HG03280 (cell line): ENCODE results near the gene CELF2.
A peak's percentile ranks its signal among the peaks of the same experiment; 100 is the strongest.

Experiments
- ATAC-seq: cut with Tn5 transposase; IDR thresholded peaks from one replicate; pipeline ENCODE4 v1.9.1; 2021; ENCODE audit warnings: mild to moderate bottlenecking, moderate library complexity; ENCODE audit not compliant: unreplicated experiment

Gene CELF2

GRCh38 chr10:11288302-11288701 lies 270.6 kb downstream of the CELF2 start:
- no peak for ATAC-seq

GRCh38 chr10:11290156-11290890 lies 272.7 kb downstream of the CELF2 start:
- ATAC-seq: no peak

- ATAC-seq: no peak
Measured at GRCh38 chr10:11292576-11293302, 275.1 kb downstream of the CELF2 start.

- ATAC-seq: no peak
Measured at GRCh38 chr10:11293332-11293731, 275.7 kb downstream of the CELF2 start.

GRCh38 chr10:11294831-11295450 lies 277.3 kb downstream of the CELF2 start:
- ATAC-seq: no peak

GRCh38 chr10:11295492-11295891 lies 277.8 kb downstream of the CELF2 start:
- ATAC-seq: peak; percentile 66

- no peak for ATAC-seq
Measured at GRCh38 chr10:11297136-11297535, 279.5 kb downstream of the CELF2 start.

GRCh38 chr10:11298116-11298515 lies 280.4 kb downstream of the CELF2 start:
- no peak for ATAC-seq

- no peak for ATAC-seq
Measured at GRCh38 chr10:11299125-11299524, 281.5 kb downstream of the CELF2 start.

GRCh38 chr10:11300026-11300425 lies 282.4 kb downstream of the CELF2 start:
- no peak for ATAC-seq

GRCh38 chr10:11300563-11300962 lies 282.9 kb downstream of the CELF2 start:
- no peak for ATAC-seq

GRCh38 chr10:11301571-11302111 lies 284.0 kb downstream of the CELF2 start:
- ATAC-seq: no peak

GRCh38 chr10:11302181-11302580 lies 284.5 kb downstream of the CELF2 start:
- no peak for ATAC-seq

GRCh38 chr10:11303361-11304170 lies 285.9 kb downstream of the CELF2 start:
- no peak for ATAC-seq

- ATAC-seq: no peak
Measured at GRCh38 chr10:11304906-11305585, 287.4 kb downstream of the CELF2 start.

GRCh38 chr10:11305825-11306593 lies 288.3 kb downstream of the CELF2 start:
- no peak for ATAC-seq

- ATAC-seq: no peak
Measured at GRCh38 chr10:11307004-11307403, 289.3 kb downstream of the CELF2 start.

GRCh38 chr10:11307937-11308336 lies 290.3 kb downstream of the CELF2 start:
- ATAC-seq: no peak

- ATAC-seq: no peak
Measured at GRCh38 chr10:11311027-11311426, 293.4 kb downstream of the CELF2 start.

- ATAC-seq: no peak
Measured at GRCh38 chr10:11313463-11313862, 295.8 kb downstream of the CELF2 start.
